HCT116 (cell line): ENCODE results near the gene ICA1. TPM values are rescaled to one million over a fixed set of nuclear protein-coding genes. Genes with fewer than 3 reads are reported as not detected.

Experiments
- ATAC-seq: fragments of 200-7000 bp; cut with Tn5 transposase; 2 replicates; pipeline ENCODE4 v1.9.1; 2020; ENCODE audit warnings: mild to moderate bottlenecking, moderate library complexity
- BruUV-seq: library from RNA; stranded (reverse); fragments of 400-500 nt; replicated peaks from 2 replicates; lab custom pipeline; 2021; lab: Mats Ljungman, UMichigan
- CTCF ChIA-PET: fragments of 300-600 bp; sonication (Branson Sonifier 250); formaldehyde crosslinking; loops from one replicate; lab custom pipeline; 2021; ENCODE audit warnings: antibody characterized with exemption; lab: Charles Lee
- POLR2A ChIA-PET: fragments of 300-600, 350-600 bp; sonication (Branson Sonifier 250); formaldehyde crosslinking; loops from one replicate; lab custom pipeline; 2021; ENCODE audit warnings: antibody characterized with exemption; lab: Charles Lee
- RAD21 ChIA-PET, 2 experiments: fragments of 300-600 bp; sonication (Branson Sonifier 250); formaldehyde crosslinking; loops; one replicate each; lab custom pipeline; 2023; ENCODE audit warnings: low total read pairs in 2 of 2; ENCODE audit not compliant: uncharacterized antibody in 2 of 2, unreplicated experiment in 2 of 2, low non-redundant PET in 1 of 2; lab: Charles Lee
- DNase-seq: peaks from one replicate; pipeline ENCODE4 v3.0.0-alpha.2; 2010; ENCODE audit warnings: low read depth, low spot score
- H2AFZ ChIP-seq: fragments of 200-600 bp; shearing (Covaris generic), sonication (generic); 2 replicates; pipeline ENCODE4 v1.6.1; 2017; ENCODE audit warnings: low read depth, mixed run types, mixed read lengths, antibody characterized with exemption, low read length; ENCODE audit not compliant: poor library complexity, severe bottlenecking
- H3K27ac ChIP-seq: 2 replicates; pipeline ENCODE4 v1.5.1; 2012; ENCODE audit warnings: low read depth, low read length
- H3K27me3 ChIP-seq: fragments of 200-600 bp; sonication (generic); 2 replicates; pipeline ENCODE4 v1.6.1; 2016; ENCODE audit warnings: mixed run types, low read length, mixed read lengths; ENCODE audit not compliant: insufficient read depth
- H3K36me3 ChIP-seq, 2 experiments: fragments of 200-500 bp in 1 of 2; fragments of 200-600 bp in 1 of 2; sonication (Bioruptor generic) in 1 of 2; sonication (generic) in 1 of 2; 2 replicates each; pipeline versions ENCODE4 v1.5.1 to v1.6.1; 2014 to 2016; ENCODE audit warnings: low read length in 2 of 2, inconsistent platforms in 1 of 2, mixed read lengths in 1 of 2, mixed run types in 1 of 2; ENCODE audit not compliant: insufficient read depth in 2 of 2, control insufficient read depth in 1 of 2
- H3K4me1 ChIP-seq, 2 experiments: fragments of 200-600 bp in 1 of 2; sonication (generic) in 1 of 2; 2 replicates each; pipeline versions ENCODE4 v1.5.1 to v1.6.1; 2012 to 2017; ENCODE audit warnings: low read length in 2 of 2, inconsistent platforms in 1 of 2, mild to moderate bottlenecking in 1 of 2, mixed read lengths in 1 of 2, mixed run types in 1 of 2, moderate library complexity in 1 of 2; ENCODE audit not compliant: insufficient read depth in 2 of 2, control insufficient read depth in 1 of 2
- H3K4me2 ChIP-seq: fragments of 200-600 bp; sonication (generic); 2 replicates; pipeline ENCODE4 v1.6.1; 2017; ENCODE audit warnings: mixed run types, low read length, mixed read lengths
- H3K4me3 ChIP-seq, 2 experiments: fragments of 200-600 bp in 1 of 2; sonication (generic) in 1 of 2; replicated peaks in 1 of 2; 2 replicates each; pipeline ENCODE4 v1.5.1; 2011 to 2016; ENCODE audit warnings: low read length in 2 of 2, control low read depth in 1 of 2, low read depth in 1 of 2, mild to moderate bottlenecking in 1 of 2, mixed read lengths in 1 of 2, mixed run types in 1 of 2
- H3K79me2 ChIP-seq: fragments of 200-600 bp; sonication (generic); 2 replicates; pipeline ENCODE4 v1.6.1; 2017; ENCODE audit warnings: mild to moderate bottlenecking, mixed run types, low read length, moderate library complexity, mixed read lengths; ENCODE audit not compliant: insufficient read depth
- H3K9ac ChIP-seq: fragments of 200-600 bp; sonication (generic); 2 replicates; pipeline ENCODE4 v1.6.1; 2016; ENCODE audit warnings: low read length, mixed read lengths
- H3K9me2 ChIP-seq: fragments of 200-600 bp; sonication (generic), shearing (Covaris generic); 2 replicates; pipeline ENCODE4 v1.6.1; 2017; ENCODE audit warnings: mixed run types, mild to moderate bottlenecking, moderate library complexity; ENCODE audit not compliant: insufficient read depth
- H3K9me3 ChIP-seq, 2 experiments: fragments of 200-500 bp in 1 of 2; fragments of 200-600 bp in 1 of 2; sonication (Bioruptor generic) in 1 of 2; sonication (generic) in 1 of 2; 2 replicates each; pipeline ENCODE4 v1.6.1; 2014 to 2017; ENCODE audit warnings: low read length in 2 of 2, mixed read lengths in 2 of 2, inconsistent platforms in 1 of 2, low read depth in 1 of 2, mild to moderate bottlenecking in 1 of 2, mixed run types in 1 of 2, moderate library complexity in 1 of 2; ENCODE audit not compliant: control insufficient read depth in 1 of 2, insufficient read depth in 1 of 2
- H4K20me1 ChIP-seq: fragments of 200-600 bp; sonication (generic), shearing (Covaris generic); 2 replicates; pipeline ENCODE4 v1.6.1; 2017; ENCODE audit warnings: mixed run types, mild to moderate bottlenecking, moderate library complexity; ENCODE audit not compliant: insufficient read depth
- CBX3 ChIP-seq: IDR thresholded peaks from 2 replicates; pipeline ENCODE4 v1.6.1; 2012; ENCODE audit warnings: low read depth
- CEBPB ChIP-seq: IDR thresholded peaks from 2 replicates; pipeline ENCODE4 v1.6.1; 2012; ENCODE audit warnings: low read depth
- CTCF ChIP-seq, 3 experiments: fragments of 200-600 bp in 1 of 3; sonication (generic) in 1 of 3; IDR thresholded peaks in 2 of 3; conservative IDR thresholded peaks in 1 of 3; 2 replicates each; pipeline ENCODE4 v1.5.1; 2012 to 2017; ENCODE audit warnings: low read depth in 2 of 3, low read length in 2 of 3, antibody characterized with exemption in 1 of 3, borderline replicate concordance in 1 of 3, control low read depth in 1 of 3, mild to moderate bottlenecking in 1 of 3, mixed read lengths in 1 of 3, mixed run types in 1 of 3, moderate library complexity in 1 of 3; ENCODE audit not compliant: insufficient read depth in 1 of 3
- EGR1 ChIP-seq: IDR thresholded peaks from 2 replicates; pipeline ENCODE4 v1.6.1; 2012; ENCODE audit warnings: low read depth
- EZH2 ChIP-seq: fragments of 200-600 bp; sonication (generic); IDR thresholded peaks from 2 replicates; pipeline ENCODE4 v1.6.1; 2017; ENCODE audit warnings: antibody characterized with exemption, mixed run types
- FOSL1 ChIP-seq: IDR thresholded peaks from 2 replicates; pipeline ENCODE4 v1.6.1; 2012; ENCODE audit warnings: low read depth
- JUND ChIP-seq: IDR thresholded peaks from 2 replicates; pipeline ENCODE4 v1.6.1; 2012
- POLR2A ChIP-seq: IDR thresholded peaks from 2 replicates; pipeline ENCODE4 v1.7.0; 2011; ENCODE audit warnings: borderline replicate concordance; ENCODE audit not compliant: insufficient read depth, insufficient read length; ENCODE audit errors: extremely low read depth
- POLR2AphosphoS5 ChIP-seq: IDR thresholded peaks from 2 replicates; pipeline ENCODE4 v1.6.1; 2011; ENCODE audit warnings: mild to moderate bottlenecking, low read depth, low read length, moderate library complexity
- RAD21 ChIP-seq: IDR thresholded peaks from 2 replicates; pipeline ENCODE4 v1.6.1; 2012; ENCODE audit warnings: low read depth, mild to moderate bottlenecking
- SIN3A ChIP-seq: IDR thresholded peaks from 2 replicates; pipeline ENCODE4 v1.6.1; 2012; ENCODE audit warnings: low read depth
- SP1 ChIP-seq: IDR thresholded peaks from 2 replicates; pipeline ENCODE4 v1.6.1; 2012; ENCODE audit warnings: low read depth
- SRF ChIP-seq: IDR thresholded peaks from 2 replicates; pipeline ENCODE4 v1.6.1; 2012; ENCODE audit warnings: low read depth
- YY1 ChIP-seq: IDR thresholded peaks from 2 replicates; pipeline ENCODE4 v1.6.1; 2011; ENCODE audit warnings: low read length, low read depth, moderate library complexity, mild to moderate bottlenecking; ENCODE audit not compliant: insufficient replicate concordance; ENCODE audit errors: extremely low read depth
- ZFX ChIP-seq: fragments of 450-650 bp; IDR thresholded peaks from 2 replicates; pipeline ENCODE4 v1.6.1; 2017
- intact Hi-C: fragments of 100-400 bp; cut with micrococcal nuclease; formaldehyde crosslinking; loops from 2 replicates; pipeline ENCODE4 v1.10.0; 2022
- total RNA-seq: library from RNA; stranded (reverse); gene quantifications from one replicate; pipeline ENCODE4 v1.2.1, GENCODE V29; 2021; ENCODE audit not compliant: unreplicated experiment
- TF ChIP-seq, protein P1 (sequence below): IDR thresholded peaks from 2 replicates; pipeline ENCODE4 v1.6.1; 2011; ENCODE audit warnings: mild to moderate bottlenecking, low read length, moderate library complexity; ENCODE audit not compliant: insufficient replicate concordance; ENCODE audit errors: extremely low read depth

Gene ICA1
- total RNA-seq, 1 experiment from 2014 or later, result 16.4 TPM

DNA sequence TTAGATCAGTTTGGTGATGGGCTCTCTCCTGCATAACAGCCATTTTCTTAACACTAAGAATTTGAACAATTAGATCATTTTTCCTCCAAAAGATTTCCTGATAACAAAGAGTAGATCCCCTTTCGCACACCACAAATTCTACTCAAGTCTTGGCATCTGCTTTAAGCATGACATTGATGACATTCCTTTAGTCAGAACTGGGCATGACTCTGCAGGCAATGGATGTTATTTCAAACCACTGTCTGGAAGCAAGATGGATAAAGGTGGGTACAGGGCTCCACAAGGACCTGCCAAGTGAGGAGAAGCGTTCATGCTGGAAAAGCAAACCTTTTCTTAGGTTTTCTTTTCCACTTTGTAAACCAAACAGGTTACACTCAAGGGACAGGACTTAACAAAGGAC lies 169.8 kb downstream of the ICA1 start:
- Histone ChIP-seq H2AFZ (no peak overlapping the region), H3K27ac (no peak overlapping the region), H4K20me1 (no peaks in the 10 kb centered on the region), H3K9me3 (no peaks in the 10 kb centered on the region), H3K4me2 (no peak overlapping the region), H3K9ac (no peak overlapping the region), H3K27me3 (no peaks in the 10 kb centered on the region), H3K9me2 (no peaks in the 10 kb centered on the region), H3K4me3 (no peak overlapping the region), H3K36me3 (no peaks in the 10 kb centered on the region), H3K4me1 (no peaks in the 10 kb centered on the region), H3K79me2 (no peaks in the 10 kb centered on the region)
- intact Hi-C loops, result no loop called here
- ChIA-PET RAD21 (no interaction called here), CTCF (no interaction called here), POLR2A (no interaction called here)
- BruUV-seq, result no TSS peak
- no peak for TF ChIP-seq RAD21
- no peak for TF ChIP-seq EGR1
- TF ChIP-seq POLR2A, result no peak
- no peak for TF ChIP-seq YY1
- no peak for TF ChIP-seq FOSL1
- TF ChIP-seq POLR2AphosphoS5, result no peak
- no peak for TF ChIP-seq SRF
- no peak for TF ChIP-seq CBX3
- ATAC-seq (no peak), DNase-seq (no peak)

DNA sequence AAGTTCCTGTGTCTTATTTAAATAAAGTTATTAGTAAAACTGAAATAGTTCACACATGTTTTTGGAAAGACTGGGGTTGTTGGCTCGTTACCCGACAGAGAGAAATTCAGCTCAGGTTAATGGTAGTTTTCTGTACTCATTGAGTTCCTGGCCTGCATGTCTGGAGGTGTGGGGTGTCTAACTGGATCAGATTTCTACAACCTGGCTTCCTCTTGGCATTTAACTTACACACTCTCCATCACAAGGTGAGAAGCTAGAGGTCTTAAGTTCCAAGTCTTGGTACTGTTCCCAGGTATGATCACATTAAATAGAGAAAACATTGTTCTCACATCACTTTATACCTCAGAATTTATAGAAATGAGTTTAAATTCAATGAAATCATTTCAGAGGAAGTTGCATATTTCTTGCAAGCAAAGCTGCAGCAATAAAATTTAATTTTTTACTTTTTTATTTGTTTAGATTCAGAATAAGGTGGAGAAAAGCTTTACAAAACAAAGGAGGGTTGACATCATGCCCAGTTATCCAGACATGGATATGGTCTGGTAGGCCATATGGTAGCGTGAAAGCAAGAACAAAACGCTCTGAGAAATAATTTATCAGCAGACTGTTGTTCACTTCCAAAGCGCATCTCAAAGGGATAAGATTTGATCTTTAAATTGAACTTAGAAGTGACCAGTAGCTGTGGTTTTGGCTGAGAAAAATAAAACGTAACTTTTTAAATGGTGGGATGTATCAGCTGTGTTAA lies 172.8 kb downstream of the ICA1 start:
- POLR2A ChIA-PET, result no interaction called here
- no peak for TF ChIP-seq SP1
- no peak for TF ChIP-seq SIN3A
- no peak for TF ChIP-seq RAD21
- TF ChIP-seq YY1, result no peak
- TF ChIP-seq, protein P1, sequence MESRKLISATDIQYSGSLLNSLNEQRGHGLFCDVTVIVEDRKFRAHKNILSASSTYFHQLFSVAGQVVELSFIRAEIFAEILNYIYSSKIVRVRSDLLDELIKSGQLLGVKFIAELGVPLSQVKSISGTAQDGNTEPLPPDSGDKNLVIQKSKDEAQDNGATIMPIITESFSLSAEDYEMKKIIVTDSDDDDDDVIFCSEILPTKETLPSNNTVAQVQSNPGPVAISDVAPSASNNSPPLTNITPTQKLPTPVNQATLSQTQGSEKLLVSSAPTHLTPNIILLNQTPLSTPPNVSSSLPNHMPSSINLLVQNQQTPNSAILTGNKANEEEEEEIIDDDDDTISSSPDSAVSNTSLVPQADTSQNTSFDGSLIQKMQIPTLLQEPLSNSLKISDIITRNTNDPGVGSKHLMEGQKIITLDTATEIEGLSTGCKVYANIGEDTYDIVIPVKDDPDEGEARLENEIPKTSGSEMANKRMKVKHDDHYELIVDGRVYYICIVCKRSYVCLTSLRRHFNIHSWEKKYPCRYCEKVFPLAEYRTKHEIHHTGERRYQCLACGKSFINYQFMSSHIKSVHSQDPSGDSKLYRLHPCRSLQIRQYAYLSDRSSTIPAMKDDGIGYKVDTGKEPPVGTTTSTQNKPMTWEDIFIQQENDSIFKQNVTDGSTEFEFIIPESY, result no peak
- TF ChIP-seq CBX3, result no peak
- TF ChIP-seq JUND, result no peak
- TF ChIP-seq ZFX, result no peak
- no peak for TF ChIP-seq EZH2
- no peak for TF ChIP-seq SRF
- TF ChIP-seq CEBPB, result no peak
- TF ChIP-seq CTCF (IDR thresholded peaks at IDR 0.05 in 2 of 3, conservative IDR thresholded peaks at IDR 0.05 in 1 of 3; ENCODE audit: borderline replicate concordance in 1 of 3, insufficient read depth in 1 of 3, low read depth in 2 of 3, low read length in 2 of 3), result no peak

More for the DNA sequence above, 172.8 kb downstream of the ICA1 start:
- no peak overlapping the region for H3K27ac ChIP-seq
- H3K36me3 ChIP-seq, result no peaks in the 10 kb centered on the region
- no TSS peak for BruUV-seq
- no peaks in the 10 kb centered on the region for H4K20me1 ChIP-seq
- no peaks in the 10 kb centered on the region for H3K9me3 ChIP-seq
- no peaks in the 10 kb centered on the region for H3K79me2 ChIP-seq
- CTCF ChIA-PET, result no interaction called here
- no peak overlapping the region for H3K9ac ChIP-seq
- H3K27me3 ChIP-seq, result no peaks in the 10 kb centered on the region
- H3K4me2 ChIP-seq, result no peak overlapping the region
- no peak overlapping the region for H3K4me3 ChIP-seq
- DNase-seq (no peak), ATAC-seq (no peak)
- RAD21 ChIA-PET, result no interaction called here
- H3K9me2 ChIP-seq, result no peaks in the 10 kb centered on the region
- H2AFZ ChIP-seq, result no peak overlapping the region
- intact Hi-C loops, result no loop called here
- H3K4me1 ChIP-seq, result no peaks in the 10 kb centered on the region
